Chondrocyte (in vitro differentiated cells): ENCODE results near the gene MESP2. TPM values are rescaled to one million over a fixed set of nuclear protein-coding genes. Genes with fewer than 3 reads are reported as not detected.

Experiments
- DNase-seq: peaks from one replicate; pipeline ENCODE4 v3.0.0; 2021; ENCODE audit warnings: mixed read lengths, low spot score
- H3K27ac Mint-ChIP-seq: one replicate; pipeline ENCODE4 v1.8.0; 2021; ENCODE audit warnings: mild to moderate bottlenecking, moderate library complexity, mixed read lengths; ENCODE audit not compliant: unreplicated experiment
- H3K27me3 Mint-ChIP-seq: 2 replicates; pipeline ENCODE4 v1.8.0; 2021; ENCODE audit warnings: low read depth, mixed read lengths
- H3K36me3 Mint-ChIP-seq: 2 replicates; pipeline ENCODE4 v1.8.0; 2021; ENCODE audit warnings: low read depth, mixed read lengths
- H3K4me1 Mint-ChIP-seq: 2 replicates; pipeline ENCODE4 v1.8.0; 2021; ENCODE audit warnings: low read depth, mild to moderate bottlenecking, mixed read lengths
- H3K4me3 Mint-ChIP-seq: one replicate; pipeline ENCODE4 v1.8.0; 2021; ENCODE audit warnings: mild to moderate bottlenecking, moderate library complexity, mixed read lengths; ENCODE audit not compliant: unreplicated experiment
- H3K9me3 Mint-ChIP-seq: 2 replicates; pipeline ENCODE4 v1.8.0; 2021; ENCODE audit warnings: low read depth, mixed read lengths
- CTCF ChIP-seq: fragments of 200-600 bp; sonication (generic); IDR thresholded peaks from 2 replicates; pipeline ENCODE4 v1.5.0; 2021; ENCODE audit warnings: antibody characterized with exemption, mild to moderate bottlenecking, moderate library complexity
- total RNA-seq: library from RNA; stranded (reverse); gene quantifications from 3 replicates; pipeline ENCODE4 v1.2.1, GENCODE V29; 2021

MESP2 gene
- total RNA-seq, 1 donor from 2014 or later, result 0.25 TPM

GRCh38 chr15:89805241-89806209, 29.4 kb downstream of the MESP2 start:
- peaks cover 33% of the 10 kb centered on the region for H3K4me1 Mint-ChIP-seq
- H3K9me3 Mint-ChIP-seq, result no peaks in the 10 kb centered on the region
- H3K36me3 Mint-ChIP-seq, result peaks cover 12% of the 10 kb centered on the region
- H3K27ac Mint-ChIP-seq, result no peak overlapping the region
- DNase-seq, result no peak
- H3K27me3 Mint-ChIP-seq, result no peaks in the 10 kb centered on the region
- no peak for TF ChIP-seq CTCF
- no peak overlapping the region for H3K4me3 Mint-ChIP-seq

DNA sequence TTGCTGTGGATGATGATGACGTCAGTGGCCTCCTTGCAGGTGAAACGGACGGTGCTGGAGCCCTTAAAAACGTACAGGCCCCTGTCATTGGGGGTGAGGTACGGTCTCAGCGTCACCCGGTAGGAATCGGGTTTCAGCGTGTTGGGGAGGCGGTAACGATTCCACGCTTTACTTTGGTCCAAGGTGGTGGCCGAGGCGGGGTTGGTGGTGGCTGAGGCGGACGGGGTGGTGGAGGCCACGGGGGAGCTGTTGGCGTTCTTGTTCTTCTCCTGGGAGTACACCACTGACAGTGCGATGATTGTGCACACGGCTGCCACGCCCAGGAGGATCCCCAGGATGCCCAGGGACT, 30.1 kb downstream of the MESP2 start:
- DNase-seq, result no peak
- H3K4me1 Mint-ChIP-seq, result peaks cover 37% of the 10 kb centered on the region
- H3K4me3 Mint-ChIP-seq, result no peak overlapping the region
- H3K27ac Mint-ChIP-seq, result no peak overlapping the region
- no peaks in the 10 kb centered on the region for H3K27me3 Mint-ChIP-seq
- no peaks in the 10 kb centered on the region for H3K9me3 Mint-ChIP-seq
- no peak for TF ChIP-seq CTCF
- peaks cover 12% of the 10 kb centered on the region for H3K36me3 Mint-ChIP-seq

- Mint-ChIP-seq H3K36me3 (peaks cover 12% of the 10 kb centered on the region), H3K9me3 (no peaks in the 10 kb centered on the region), H3K27ac (no peak overlapping the region), H3K4me3 (no peak overlapping the region), H3K27me3 (no peaks in the 10 kb centered on the region), H3K4me1 (peaks cover 40% of the 10 kb centered on the region)
- TF ChIP-seq CTCF, result no peak
- no peak for DNase-seq
These were observed 30.7 kb downstream of the MESP2 start for GRCh38 chr15:89806559-89807550.

DNA sequence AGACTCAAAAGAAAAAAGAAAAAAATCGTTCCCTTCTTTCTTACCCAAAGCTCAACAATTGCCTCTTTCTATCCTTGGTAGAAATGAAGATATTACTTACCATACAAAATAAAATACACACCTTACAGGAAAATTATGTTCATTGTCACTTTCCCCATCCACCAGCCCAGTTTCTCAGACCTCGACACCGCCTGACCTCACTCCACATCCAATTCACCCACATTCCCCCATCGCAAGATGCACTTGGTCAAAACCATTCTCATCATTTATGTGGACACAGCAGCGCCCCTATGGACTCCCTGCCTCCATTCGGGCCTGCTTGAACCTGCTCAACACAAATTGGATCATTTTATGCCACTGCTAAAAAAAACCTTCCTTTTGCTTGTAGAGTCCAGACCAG, 31.6 kb downstream of the MESP2 start:
- Mint-ChIP-seq H3K4me3 (no peak overlapping the region), H3K27me3 (no peaks in the 10 kb centered on the region), H3K4me1 (peaks cover 48% of the 10 kb centered on the region), H3K27ac (no peak overlapping the region), H3K36me3 (peaks cover 6% of the 10 kb centered on the region), H3K9me3 (no peaks in the 10 kb centered on the region)
- TF ChIP-seq CTCF, result no peak
- no peak for DNase-seq
